ENCODE measurements around the gene TOMM70.
"Not testable (repeated sequence)": the region's sequence is repeated elsewhere in the genome, so short reads cannot be mapped to it uniquely, and the experiment has no call there.

The TOMM70 gene

DNA sequence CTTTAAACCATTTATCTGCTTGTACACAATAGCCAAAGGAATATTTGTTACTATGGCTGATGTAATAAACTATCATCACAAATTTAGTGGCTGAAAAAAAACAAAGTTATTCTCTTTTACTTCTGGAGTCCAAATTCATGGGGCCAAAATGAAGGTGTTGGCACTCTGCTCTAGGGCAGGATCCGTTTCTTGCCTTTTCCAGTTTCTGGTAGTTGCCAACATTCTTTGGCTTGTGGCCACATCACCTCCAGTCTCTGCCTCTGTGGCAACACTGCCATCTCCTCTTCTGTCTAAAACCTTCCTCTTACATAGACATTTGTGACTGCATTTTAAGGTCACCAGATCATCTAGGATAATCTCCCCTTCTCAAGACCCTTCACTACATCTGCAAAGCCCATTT lies 39.0 kb downstream of the TOMM70 start:
- no peak for DNase-seq (ENCODE audit: low read depth)

DNA sequence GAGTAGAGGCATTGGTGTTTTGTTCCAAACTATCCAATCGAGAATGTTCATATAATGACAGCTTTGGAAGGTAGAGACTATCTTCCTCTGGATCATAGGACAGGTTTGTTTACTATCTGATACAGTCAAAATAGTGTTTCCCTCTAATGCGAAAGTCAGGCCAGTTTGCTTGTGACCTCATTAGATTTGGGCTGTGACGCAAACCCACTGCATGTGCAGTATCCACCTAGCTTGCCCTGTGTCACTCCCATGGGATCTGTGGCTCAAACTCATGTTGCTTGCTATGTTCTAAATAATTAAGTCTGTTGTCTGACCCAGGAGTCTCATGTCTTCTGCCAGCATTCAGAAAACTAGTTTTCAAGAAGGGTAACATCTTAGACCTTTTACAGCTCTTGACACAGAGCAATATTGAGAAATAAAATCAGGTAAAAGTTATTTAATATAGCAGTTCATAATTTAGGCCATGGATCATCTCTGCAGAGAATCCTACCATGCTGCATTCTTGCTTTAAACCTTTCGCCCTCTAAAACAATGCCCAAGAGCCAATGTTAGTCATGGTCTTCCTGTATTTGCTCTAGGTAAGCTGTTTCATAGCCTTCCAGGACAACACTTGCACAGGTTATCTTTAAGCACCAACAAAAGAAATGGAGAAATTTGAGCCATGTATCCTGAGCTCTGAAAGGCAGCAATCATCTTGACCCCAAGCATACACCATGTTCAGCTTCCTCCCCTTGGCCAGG lies 40.0 kb downstream of the TOMM70 start:
- DNase-seq (ENCODE audit: low read depth), result no peak

DNA sequence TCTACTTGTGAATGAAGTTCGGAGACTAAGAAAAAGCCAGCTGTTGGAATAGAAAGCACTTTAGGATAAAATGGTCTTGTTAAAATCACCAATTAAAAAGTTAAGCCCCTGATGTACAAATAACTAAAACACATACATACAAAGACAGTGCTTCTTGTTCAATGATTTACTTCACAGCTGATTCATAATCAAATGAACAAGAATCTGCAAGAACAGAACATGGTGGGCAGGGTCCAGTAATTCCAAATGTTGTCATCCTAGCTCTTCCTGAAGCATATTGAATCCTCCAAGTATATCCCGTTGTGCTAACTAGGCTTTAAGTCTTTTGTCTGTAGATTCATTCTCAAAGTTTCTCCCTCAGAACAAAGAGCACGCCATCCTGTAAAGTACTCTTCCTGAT lies 41.9 kb downstream of the TOMM70 start:
- DNase-seq (ENCODE audit: low read depth), result no peak

DNA sequence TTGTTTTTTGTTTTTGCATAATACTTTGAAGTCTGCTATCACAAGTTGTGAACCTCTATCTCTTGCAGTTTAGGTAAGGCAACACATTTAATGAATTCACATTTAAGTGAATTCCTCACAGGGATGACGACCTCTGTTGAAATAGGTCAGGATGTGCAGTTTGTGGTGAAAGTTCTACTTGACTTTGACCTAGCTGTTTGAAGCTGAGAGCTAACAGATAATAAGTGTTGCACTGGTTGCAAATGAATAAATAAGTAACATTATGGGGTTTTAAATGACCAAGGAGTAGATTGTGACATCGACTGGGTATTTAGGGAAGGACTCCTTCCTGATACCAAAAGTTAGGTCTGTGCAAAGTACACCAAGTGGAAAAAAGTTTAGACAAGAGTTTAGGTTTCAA lies 42.5 kb downstream of the TOMM70 start:
- no peak for DNase-seq (ENCODE audit: low read depth)

DNA sequence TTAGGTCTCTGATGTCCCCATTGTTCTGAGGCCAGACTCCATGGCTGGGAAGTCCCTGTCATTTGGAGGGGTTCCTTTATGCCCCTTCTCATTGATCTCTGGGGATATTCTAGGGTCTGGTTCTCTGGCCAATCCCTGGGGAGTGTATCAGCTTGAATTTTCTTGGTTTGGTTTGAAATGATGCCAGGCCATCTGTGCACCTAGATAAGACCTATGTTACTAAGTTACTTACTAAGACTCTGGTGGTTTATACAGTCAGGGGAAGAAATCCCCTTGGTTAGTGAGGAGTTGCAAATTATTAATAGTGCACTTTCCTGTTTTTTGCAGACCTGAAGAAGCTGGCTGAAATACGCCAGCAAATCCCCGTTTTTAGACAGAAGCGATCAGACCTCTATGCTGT lies 46.0 kb downstream of the TOMM70 start:
- no peak for DNase-seq (ENCODE audit: low read depth)

DNA sequence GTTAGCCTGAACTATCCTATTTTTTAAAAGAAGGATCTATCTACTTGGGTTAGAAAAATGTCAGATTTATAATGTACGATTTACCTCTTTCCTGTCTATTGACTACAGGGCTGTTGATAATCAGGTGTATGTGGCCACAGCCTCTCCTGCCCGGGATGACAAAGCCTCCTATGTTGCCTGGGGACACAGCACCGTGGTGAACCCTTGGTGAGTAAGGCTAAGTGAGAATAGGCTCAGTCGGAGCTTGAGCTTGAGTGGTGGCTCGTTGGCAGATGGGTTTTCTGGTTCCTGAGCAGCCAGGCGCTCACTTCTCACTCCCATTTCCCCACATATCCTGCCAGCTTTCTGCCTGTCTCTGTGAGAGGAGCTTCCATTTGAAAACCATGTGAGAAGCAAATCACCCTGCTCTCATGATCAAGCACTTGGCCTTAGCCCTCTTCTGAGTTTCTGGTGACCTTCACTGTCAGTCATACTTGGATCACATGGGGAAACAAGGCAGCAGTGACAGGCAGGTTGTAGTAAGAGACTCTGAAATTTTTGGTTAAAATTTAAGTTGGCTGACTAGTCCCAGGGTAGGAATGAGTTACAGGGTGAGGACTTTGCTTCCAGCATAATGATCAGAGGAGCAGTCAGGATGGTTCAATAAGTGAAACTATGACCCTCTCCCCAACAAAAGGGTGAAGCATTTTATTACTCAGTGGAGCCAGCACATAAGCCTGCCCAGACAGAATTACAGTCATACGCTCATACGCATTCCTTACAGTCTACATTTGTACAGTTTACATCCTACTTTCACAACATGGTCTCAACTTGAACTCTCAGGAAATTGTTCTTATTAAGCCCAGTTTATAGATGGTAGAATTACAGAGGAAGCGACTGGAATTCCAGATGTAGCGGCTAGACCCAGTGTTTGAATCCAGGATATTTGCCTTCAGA lies 48.3 kb downstream of the TOMM70 start:
- DNase-seq (ENCODE audit: low read depth), result no peak

DNA sequence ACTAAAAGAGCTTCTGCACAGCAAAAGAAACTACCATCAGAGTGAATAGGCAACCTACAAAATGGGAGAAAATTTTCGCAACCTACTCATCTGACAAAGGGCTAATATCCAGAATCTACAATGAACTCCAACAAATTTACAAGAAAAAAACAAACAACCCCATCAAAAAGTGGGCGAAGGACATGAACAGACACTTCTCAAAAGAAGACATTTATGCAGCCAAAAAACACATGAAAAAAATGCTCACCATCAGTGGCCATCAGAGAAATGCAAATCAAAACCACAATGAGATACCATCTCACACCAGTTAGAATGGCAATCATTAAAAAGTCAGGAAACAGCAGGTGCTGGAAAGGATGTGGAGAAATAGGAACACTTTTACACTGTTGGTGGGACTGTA lies 49.1 kb downstream of the TOMM70 start:
- DNase-seq (ENCODE audit: low read depth), result not testable (repeated sequence)

DNA sequence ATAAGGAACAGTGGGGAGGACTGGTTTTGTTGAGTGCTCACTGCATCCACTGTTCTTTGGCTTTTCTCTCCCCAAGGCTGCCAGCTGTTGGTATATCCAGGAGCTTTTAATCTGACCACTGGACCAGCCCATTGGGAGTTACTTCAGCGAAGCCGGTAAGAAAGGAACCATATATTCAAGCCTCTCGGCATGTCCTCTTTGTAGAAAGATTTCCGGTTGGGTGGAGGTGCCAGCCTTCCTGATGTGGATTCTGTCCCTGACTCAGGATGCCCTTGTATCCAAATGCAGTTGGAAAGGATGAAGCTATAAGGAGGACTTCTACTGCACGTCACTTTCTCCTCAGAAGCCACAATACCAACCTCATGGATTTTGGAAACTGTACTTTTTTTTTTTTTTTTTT lies 52.2 kb downstream of the TOMM70 start:
- DNase-seq (ENCODE audit: low read depth), result no peak

DNA sequence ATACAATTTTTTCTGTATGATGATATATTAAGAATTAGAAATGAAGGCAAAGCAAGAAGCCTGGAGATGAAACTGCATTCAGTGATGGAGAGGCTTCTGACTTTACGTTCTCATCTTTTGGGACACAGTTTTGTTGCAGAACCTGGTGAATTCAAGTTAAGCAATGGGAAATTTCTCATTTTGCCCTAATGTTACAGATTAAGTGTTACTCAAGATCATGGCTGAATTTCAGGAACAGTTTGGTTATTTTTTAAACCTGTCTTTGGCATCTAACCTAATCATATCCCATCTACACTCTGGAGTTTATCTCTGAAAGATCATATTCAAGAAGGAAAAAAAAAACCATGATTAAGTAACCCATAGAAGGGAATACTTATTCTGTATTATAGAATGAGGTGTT lies 60.4 kb downstream of the TOMM70 start:
- DNase-seq (ENCODE audit: low read depth), result no peak

DNA sequence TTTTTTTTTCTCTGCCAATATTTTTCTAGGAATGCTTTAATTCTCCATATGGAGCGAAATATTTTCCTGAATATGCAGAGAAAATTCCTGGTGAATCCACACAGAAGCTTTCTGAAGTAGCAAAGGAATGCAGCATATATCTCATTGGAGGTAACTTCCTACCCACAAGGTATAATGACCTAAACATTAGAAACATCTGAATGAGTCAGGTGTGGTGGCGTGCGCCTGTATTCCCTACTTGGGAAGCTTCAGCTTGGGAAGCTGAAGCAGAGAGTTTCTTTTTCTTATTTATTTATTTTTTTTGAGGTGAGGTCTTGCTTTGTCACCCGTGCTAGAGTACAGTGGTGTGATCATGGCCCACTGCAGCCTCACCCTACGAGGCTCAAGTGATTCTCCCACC lies 61.1 kb downstream of the TOMM70 start:
- no peak for DNase-seq (ENCODE audit: low read depth)

DNA sequence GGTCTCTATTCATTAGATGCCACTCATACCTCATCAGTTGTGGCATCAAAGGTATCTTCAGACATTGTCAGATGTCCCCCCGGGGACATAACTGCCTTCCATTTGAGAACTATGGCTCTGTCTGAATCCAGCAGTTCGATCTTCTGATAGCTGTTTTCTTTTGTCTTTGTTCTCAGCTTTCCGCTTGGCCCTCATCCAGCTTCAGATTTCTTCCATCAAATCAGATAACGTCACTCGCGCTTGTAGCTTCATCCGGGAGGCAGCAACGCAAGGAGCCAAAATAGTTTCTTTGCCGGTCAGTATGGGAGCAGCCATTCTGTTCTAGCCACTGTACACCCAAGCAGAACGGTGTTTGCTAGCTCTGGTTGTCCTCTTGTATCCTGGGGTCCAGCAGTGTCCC lies 62.0 kb downstream of the TOMM70 start:
- no peak for DNase-seq (ENCODE audit: low read depth)

DNA sequence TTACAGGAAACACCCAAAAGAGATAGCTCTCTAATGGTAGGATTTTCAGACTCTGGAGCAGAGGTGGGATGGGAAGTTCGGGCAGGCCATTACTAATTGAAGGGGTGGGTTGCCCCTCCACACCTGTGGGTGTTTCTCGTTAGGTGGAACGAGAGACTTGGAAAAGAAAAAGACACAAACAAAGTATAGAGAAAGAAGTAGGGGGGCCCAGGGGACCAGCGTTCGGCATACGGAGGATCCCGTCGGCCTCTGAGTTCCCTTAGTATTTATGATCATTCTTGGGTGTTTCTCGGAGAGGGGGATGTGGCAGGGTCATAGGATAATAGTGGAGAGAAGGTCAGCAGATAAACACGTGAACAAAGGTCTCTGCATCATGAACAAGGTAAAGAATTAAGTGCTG lies 64.7 kb downstream of the TOMM70 start:
- DNase-seq (ENCODE audit: low read depth), result not testable (repeated sequence)

DNA sequence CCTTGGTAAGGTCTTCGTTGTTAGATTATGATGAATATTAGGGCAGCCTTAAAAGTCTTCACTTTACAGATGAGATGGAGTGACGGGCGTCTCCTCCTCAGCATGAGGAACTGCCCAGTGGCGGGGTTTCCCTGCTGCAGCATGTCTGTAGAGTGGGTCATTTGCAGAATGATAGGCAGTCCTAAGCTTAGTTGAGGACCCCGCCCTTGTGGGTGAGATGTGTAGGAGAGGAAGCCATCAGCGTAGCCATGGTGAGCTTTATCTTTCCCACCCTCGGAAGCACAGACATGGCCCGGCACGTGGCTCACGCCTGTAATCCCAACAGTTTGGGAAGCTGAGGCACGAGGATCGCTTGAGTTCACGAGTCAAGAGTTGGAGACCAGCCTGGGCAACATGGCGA lies 65.5 kb downstream of the TOMM70 start:
- no peak for DNase-seq (ENCODE audit: low read depth)

DNA sequence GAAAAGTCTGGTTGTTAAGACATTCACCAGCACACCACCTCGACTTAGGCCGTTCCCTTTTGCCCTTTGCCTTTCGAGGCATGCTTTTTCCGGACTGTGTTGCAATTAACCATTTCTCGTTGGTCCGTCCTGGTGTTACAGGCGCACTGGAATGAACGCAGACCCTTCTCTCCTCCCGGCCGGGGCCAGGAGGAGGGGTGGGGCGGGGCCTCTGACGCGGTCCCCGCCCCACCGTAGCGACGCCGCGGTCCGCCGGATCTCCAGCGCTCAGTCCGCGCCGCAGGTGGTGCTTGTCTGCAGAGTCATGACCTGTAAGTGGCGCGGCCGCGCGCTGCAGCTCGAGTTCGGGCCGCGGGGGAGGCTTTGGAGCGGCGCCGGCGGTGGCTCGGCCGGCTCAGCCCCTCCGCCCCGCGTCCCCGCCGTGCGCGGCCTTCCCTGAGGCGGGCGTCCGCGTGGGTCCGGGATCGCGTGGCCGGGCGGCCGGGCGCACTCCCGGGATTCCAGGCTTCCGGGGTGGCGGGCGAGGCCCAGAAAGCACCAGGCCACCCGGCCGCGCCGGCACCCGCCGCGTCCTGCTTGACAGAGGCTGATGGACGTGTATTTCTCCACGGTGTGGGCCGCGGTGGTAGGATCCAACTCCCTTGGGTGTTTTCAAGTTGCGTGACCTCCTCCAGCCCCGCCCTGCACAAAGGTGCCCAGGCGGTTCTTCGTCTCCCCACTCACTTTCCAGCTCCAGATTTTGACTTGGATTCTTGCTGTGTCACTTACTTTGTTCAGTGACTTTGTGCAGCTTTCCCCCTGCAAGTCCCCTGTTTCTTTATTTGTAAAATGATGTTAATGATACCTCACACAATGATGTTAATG lies 66.2 kb downstream of the TOMM70 start, which contains the start of gene NIT2:
Gene NIT2 (plus strand): TSS at position 270 of the 864 bp plus-strand sequence. CDS start 35 bp downstream, at position 305.
- peak; percentile 40 for DNase-seq (ENCODE audit: low read depth)

DNA sequence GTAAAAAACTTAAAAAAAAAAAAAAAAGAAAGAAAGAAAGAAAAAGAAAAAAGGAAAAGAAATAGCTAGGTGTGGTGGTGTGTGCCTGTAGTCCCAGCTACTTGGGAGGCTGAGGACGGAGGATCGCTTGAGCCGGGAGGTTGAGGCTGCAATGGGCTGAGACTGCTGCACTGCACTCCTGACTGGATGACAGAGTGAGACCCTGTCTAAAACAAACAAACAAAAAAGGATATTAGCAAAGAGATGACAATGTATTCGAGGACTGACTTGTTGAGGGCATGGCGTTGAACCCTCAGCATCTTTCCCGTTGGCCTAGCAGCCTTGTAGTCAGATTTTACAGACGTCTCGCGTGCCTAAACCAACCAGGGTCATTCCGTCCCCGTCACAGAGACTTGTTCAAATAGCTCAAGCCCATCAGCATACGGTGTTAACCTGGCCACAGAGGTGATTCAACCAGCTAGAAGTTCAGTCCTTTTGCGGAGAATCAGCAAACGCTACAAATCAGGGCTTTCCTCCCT lies 66.9 kb downstream of the TOMM70 start:
- DNase-seq (ENCODE audit: low read depth), result no peak

DNA sequence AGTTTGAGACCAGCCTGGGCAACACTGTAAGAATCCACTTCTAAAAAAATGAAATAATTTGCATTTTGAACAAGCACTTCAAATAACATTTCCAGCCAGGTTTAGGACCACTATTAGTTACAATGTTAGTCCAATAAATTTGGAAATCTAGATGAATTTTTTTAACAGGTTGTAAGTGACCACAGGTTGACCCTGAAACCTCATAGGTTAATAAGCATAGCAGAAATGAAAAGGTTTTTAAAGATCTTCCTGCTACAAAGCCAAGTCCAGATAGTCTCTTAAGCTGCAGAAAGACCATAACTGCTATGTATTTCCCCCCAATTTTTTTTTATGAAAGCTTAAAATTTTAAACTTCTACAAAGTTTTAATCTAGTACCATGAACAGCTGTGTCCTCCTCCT lies 67.8 kb downstream of the TOMM70 start:
- DNase-seq (ENCODE audit: low read depth), result no peak

DNA sequence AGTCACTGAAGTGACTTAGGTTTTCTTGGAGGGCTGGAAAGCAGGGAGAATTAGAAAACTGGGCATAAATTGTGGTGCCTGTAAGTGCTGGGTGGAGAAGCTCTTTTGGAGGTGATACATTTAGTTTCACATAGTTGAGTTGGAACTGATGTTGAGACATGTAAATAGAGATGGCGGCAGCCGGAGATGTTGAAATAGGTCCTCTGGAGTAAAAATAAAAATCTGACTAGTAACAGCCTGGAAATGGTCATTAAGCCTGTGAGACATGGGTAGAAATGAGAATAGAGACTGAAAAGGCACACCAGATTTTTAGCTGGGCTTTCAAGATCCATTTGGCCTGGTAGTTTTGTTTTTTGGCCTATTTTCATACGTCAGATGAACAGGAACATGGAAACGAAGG lies 69.2 kb downstream of the TOMM70 start:
- no peak for DNase-seq (ENCODE audit: low read depth)

DNA sequence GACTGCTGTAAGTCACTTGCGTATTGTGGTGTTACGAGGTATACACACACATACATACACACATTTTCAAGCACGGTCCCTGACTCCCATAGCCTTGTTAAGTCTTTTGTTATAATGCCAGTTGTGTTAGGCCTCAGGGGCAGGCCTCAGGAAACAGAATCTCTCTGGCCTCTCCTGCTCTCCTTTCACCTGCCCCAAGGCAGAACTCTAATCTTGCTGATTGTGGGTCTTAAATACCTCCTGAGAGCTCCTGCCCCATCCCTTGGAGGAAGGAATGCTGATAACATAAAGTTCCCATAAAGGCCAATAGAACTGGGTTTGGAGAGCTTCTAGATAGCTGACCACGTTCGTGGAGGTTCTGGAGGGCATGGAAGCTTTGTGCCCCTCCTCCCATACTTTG lies 70.2 kb downstream of the TOMM70 start:
- DNase-seq (ENCODE audit: low read depth), result no peak

DNA sequence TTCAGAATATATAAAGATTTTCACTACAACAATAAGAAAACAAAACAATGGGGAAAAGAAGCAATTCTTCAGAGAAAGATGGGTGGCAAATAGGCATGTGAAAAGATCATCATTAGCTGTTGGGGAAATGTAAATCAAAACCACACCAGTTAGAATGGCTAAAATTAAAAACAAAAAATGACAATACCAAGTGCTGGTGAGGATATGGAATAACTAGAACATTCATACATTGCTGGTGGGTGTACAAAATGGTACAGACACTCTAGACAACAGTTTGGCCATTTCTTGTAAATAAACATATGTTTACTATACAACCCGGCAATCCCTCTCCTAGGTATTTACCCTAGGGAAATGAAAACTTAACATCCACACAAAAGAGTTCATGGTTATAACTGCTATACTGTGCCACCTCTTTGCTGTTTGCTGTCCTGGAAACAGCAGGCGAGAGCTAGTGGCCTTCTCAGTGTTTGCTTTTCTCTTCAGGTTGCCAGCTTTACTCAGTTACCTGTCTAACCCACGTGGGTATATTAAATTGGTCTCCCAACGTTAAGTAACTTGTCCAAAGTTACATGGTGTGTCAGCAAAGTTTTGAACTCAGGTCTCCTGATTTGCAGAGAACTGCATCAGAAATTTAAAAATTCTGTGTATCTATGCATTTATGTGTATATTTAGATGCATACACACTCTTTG lies 70.9 kb downstream of the TOMM70 start:
- DNase-seq (ENCODE audit: low read depth), result no peak

DNA sequence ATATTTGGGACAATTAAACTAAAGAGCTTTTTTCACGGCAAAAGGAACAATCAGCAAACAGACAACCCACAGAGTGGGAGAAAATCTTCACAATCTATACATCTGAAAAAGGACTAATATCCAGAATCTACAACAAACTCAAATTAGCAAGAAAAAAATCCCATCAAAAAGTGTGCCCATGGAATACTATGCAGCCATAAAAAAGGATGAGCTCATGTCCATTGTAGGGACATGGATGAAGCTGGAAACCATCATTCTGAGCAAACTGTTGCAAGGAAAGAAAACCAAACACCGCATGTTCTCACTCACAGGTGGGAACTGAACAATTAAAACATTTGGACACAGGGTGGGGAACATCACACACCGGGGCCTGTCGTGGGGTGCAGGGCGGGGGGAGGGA lies 73.5 kb downstream of the TOMM70 start:
- not testable (repeated sequence) for DNase-seq (ENCODE audit: low read depth)

DNA sequence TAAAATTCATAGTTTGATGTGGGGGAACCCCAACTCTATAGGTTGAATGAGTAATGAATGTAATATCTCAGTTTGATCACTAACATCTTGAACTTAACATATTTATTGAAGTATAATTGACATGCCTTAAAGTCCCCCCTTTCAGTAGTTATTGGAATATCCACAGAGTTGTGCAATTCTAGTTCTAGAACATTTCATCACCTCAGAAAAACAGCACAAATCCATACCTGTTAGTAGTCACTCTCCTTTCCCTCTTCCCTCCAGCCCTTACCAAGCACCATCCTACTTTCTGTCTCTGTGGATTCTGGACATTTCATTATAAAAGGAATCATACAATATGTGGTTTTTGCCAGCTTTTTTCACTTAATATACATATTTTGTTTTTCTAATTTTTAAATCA lies 75.1 kb downstream of the TOMM70 start:
- DNase-seq (ENCODE audit: low read depth), result no peak
